Sigmoid colon (tissue), 4 donors: Measurements from ENCODE around the gene CUL7.

Experiments used
- CTCF ChIP-seq, 4 experiments: fragments of 450-650 bp in 3 of 4; fragments of 200-600 bp in 1 of 4; IDR thresholded peaks; one replicate each; pipeline ENCODE4 v1.5.1; 2016 to 2019; ENCODE audit warnings: antibody characterized with exemption in 4 of 4, mild to moderate bottlenecking in 3 of 4, moderate library complexity in 2 of 4
- EP300 ChIP-seq, 4 donors: sonication (generic); formaldehyde crosslinking; IDR thresholded peaks; one replicate each; pipeline ENCODE4 v1.6.1; 2017; ENCODE audit warnings: antibody characterized with exemption in 4 of 4
- POLR2A ChIP-seq, 2 donors: fragments of 450-650 bp; IDR thresholded peaks; one replicate each; pipeline ENCODE4 v1.6.1; 2016; ENCODE audit warnings: antibody characterized with exemption in 2 of 2, mild to moderate bottlenecking in 2 of 2, moderate library complexity in 2 of 2

GRCh38 chr6:43096451-43097097 is 42.9 kb upstream of the CUL7 start:
- TF ChIP-seq CTCF (IDR thresholded peaks at IDR 0.05) (no peak), EP300 (IDR thresholded peaks at IDR 0.05) (no peak), POLR2A (IDR thresholded peaks at IDR 0.05) (no peak)
